Left renal pelvis (tissue), 4 donors: ENCODE measurements around the gene LRRC43. TPM values are rescaled to one million over a fixed set of nuclear protein-coding genes. Genes with fewer than 3 reads are reported as not detected.
"Not testable (repeated sequence)": the region's sequence is repeated elsewhere in the genome, so short reads cannot be mapped to it uniquely, and the experiment has no call there.

Experiments used
- DNase-seq, 4 donors: peaks; one replicate each; pipeline ENCODE4 v3.0.0-alpha.2; 2013; ENCODE audit warnings: low read depth in 4 of 4, low spot score in 3 of 4
- polyA plus RNA-seq, 4 donors: library from polyadenylated mRNA; unstranded; fragments of 120-200 nt; gene quantifications; one replicate each; pipeline ENCODE4 v1.2.1, GENCODE V29; 2013; ENCODE audit not compliant: insufficient read length in 4 of 4

LRRC43 gene
- polyA plus RNA-seq, 4 donors, result 1.0 to 6.9 (median 4.4) TPM

DNA sequence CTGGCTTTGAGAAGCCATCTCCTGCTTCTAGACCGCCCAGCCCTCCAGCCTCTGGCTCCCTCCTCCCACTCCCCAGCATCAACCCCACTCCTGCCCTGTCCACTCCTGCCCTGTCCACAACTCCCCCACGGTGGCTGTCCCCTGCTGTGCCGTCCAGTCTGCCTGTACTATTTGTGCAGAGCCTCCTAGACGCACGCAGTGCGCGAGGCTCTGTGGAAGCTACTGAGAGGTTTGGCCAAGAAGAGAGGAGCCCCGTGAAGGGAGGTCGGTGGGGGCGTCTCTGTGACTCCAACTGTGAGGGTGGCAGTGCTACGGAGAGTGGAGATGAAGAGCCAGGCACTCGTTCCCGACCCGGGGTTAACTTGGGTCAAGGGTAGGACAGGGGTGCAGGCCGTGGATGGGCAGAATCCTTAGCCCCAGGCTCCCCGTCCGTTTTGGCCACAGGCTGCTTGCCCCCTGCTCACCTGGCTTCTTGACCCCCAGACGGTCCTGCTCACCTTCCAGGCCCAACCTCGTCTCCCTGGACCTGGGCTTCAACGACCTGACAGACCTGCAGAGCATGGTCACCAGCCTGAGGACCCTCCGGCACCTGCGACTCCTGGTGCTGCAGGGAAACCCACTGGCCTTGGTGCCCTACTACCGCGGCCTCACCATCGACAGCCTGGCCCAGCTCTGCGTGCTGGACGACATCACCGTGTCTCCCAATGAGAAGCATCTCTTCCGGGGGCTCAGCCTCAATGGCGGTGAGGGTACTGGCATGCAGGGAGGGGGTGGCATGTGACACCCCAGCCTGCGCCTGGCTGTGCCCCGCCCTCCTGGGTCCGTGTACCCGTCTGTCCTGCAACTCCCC lies 6.9 kb downstream of the LRRC43 start:
- no peak for DNase-seq

DNA sequence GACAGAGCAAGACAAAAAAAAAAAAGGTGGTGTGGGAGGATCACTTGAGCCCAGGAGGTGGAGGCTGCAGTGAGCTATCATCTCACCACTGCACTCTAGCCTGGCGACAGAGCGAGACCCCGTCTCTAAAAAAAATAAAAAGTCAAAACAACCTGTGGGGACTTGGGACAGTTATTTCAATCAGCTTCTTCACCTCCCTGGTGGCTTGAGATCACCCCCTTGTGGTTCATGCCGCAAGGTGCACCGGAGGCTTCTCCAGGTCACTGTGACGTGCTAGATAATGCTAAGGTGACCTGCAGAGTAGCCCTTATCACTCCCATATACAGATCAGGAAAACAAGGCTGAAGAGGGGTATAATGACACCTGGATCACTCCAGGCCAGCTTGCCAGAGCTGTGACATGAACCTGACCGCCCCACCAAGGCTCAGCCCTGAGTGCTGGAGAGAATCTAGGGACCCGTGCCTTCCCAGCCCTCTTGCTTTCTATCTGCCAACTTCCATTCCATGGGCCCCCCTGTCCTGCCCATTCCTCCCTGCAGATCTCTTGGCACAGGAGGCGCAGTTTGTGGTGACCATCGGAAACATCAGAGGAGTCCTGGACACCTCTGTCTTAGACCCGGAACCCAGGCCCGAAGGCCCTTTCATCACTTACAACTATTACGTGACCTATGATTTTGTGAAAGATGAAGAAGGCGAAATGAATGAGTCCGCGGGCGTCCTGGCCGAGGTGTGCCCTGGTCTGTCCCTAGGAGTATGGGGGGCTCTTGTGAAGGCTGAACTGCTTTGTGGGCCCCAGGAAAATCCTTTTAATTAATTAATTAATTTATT lies 8.1 kb downstream of the LRRC43 start:
- no peak for DNase-seq

GRCh38 chr12:122192441-122192840 lies 9.5 kb downstream of the LRRC43 start:
- DNase-seq, result no peak

DNA sequence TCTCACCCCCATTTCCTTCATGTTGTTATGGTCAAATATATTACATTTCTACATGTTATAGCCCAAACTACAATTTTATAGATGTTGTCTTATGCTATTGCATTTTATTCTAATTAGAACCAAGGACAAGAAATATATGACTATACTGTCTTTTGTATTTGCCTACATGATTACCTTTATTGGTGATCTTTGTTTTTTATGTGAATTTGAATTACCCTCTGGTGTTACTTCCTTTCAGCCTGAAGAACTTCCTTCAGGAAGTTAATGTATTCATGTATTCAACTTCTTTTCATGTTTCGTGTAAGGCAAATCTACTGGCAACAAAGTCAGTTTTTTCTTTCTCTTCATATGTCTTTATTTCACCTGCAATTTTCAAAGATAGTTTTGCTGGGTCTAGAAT lies 11.9 kb downstream of the LRRC43 start:
- DNase-seq, result no peak

DNA sequence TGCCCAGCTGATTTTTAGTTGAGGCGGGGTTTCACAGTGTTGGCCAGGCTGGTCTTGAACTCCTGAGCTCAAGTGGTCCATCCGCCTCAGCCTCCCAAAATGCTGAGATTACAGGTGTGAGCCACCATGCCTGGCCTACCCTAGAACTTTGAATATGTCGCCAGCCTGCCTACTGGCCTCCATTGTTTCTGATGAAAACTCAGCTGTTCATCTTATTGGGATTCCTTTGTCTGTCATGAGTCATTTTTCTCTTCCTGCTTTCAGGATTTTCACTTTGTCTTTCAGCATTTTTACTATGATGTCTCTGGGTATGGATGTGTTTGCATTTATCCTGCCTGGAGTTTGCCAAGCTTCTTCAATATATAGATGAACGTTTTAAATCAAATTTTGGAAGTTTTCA lies 12.5 kb downstream of the LRRC43 start:
- DNase-seq, result no peak

GRCh38 chr12:122197612-122197966 lies 14.7 kb downstream of the LRRC43 start:
- DNase-seq, result no peak

GRCh38 chr12:122199484-122200355 lies 16.8 kb downstream of the LRRC43 start:
- no peak for DNase-seq

DNA sequence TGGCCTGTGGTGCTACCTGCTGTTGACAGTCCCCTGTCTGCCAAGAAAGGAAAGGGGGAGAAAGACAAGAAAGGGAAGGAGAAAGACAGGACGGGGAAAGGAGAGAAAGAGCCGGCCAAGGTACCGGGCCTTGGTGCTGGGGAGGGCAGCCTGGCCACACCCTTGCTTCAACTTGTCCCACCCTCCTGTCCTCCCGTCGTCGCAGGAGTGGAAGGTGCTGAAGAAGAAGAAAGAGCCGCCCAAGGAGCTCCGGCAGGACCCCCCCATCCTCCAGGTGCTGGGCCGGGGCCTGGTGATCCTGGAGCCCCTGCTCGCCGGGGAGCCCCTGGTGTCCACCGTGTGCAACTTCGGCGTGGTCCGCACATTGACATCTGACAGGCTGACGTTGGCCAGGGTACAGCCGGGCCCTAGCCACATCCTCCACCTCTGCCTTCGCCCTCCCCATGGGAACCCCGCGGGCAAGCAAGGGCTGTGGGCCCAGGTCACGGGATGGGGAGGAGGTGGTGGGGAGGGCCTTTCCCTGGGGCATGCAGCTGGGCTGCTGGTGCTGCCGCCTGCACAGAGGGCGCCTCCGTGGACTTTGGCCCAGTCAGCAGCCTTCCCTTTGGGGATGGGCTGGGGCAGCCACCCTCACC lies 17.7 kb downstream of the LRRC43 start:
- no peak for DNase-seq

DNA sequence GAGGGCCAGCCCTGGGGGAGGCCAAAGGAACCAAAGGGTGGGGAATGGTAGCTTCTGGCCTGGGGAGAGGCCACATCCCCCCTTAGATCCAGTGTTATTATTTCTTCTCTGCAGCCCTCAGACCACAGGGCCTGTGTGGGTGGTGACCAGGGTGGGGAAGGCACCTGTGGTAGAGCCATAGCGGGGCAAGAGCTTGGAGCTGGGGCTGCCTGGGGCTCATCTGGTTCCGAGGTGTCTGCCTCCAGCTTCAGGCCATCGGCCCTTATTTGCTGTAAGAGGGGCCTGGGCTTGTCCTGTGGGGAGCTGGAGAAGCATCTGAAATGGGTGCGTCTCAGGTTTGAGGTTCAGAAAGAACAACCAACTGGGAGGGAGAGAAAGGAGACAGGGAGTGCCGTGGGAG lies 18.5 kb downstream of the LRRC43 start:
- no peak for DNase-seq

- DNase-seq, result no peak
These were observed 19.1 kb downstream of the LRRC43 start for GRCh38 chr12:122202017-122202416.

DNA sequence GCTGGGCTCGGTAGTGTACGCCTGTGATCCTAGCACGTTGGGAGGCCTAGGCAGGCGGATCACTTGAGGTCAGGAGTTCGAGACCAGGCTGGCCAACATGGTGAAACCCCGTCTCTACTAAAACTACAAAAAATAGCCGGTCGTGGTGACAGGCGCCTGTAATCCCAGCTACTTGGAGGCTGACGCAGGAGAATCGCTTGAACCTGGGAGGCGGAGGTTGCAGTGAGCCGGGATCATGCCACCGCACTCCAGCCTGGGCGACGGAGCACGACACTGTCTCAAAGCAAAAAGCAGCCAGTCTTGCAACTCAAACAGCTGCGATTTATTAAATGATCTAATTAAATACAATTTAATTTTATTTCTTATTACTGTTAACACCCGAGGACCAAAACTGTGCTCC lies 19.9 kb downstream of the LRRC43 start:
- not testable (repeated sequence) for DNase-seq

- DNase-seq, result no peak
These were observed 20.6 kb downstream of the LRRC43 start, which contains the start of gene B3GNT4 for GRCh38 chr12:122203301-122204166. TSS of gene B3GNT4 (plus strand) at chr12:122203709. CDS start at chr12:122204619, 910 bp downstream.

GRCh38 chr12:122204167-122205052 lies 21.5 kb downstream of the LRRC43 start:
- DNase-seq, result no peak

GRCh38 chr12:122205053-122205925 lies 22.4 kb downstream of the LRRC43 start:
- DNase-seq, result no peak

GRCh38 chr12:122206111-122206881 lies 23.4 kb downstream of the LRRC43 start:
- DNase-seq, result no peak

DNA sequence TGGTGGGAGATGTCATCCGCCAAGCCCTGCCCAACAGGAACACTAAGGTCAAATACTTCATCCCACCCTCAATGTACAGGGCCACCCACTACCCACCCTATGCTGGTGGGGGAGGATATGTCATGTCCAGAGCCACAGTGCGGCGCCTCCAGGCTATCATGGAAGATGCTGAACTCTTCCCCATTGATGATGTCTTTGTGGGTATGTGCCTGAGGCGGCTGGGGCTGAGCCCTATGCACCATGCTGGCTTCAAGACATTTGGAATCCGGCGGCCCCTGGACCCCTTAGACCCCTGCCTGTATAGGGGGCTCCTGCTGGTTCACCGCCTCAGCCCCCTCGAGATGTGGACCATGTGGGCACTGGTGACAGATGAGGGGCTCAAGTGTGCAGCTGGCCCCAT lies 24.1 kb downstream of the LRRC43 start:
- DNase-seq, result no peak

- no peak for DNase-seq
These were observed 24.5 kb downstream of the LRRC43 start for GRCh38 chr12:122207391-122207790.
